Mucosa of stomach (tissue), 1 donor: ENCODE measurements around the gene TENM3.

Source experiments
- H3K27me3 ChIP-seq: one replicate; pipeline ENCODE4 v1.7.0; 2013; ENCODE audit warnings: mild to moderate bottlenecking, low read length; ENCODE audit not compliant: control insufficient read depth, insufficient read depth
- H3K36me3 ChIP-seq: one replicate; pipeline ENCODE4 v1.7.0; 2013; ENCODE audit warnings: low read length; ENCODE audit not compliant: control insufficient read depth, insufficient read depth
- H3K4me1 ChIP-seq: one replicate; pipeline ENCODE4 v1.7.0; 2013; ENCODE audit warnings: mild to moderate bottlenecking, low read length; ENCODE audit not compliant: control insufficient read depth, insufficient read depth
- H3K4me3 ChIP-seq: one replicate; pipeline ENCODE4 v1.7.0; 2013; ENCODE audit warnings: low read length
- H3K9ac ChIP-seq: one replicate; pipeline ENCODE4 v1.7.0; 2013; ENCODE audit warnings: mild to moderate bottlenecking, low read length, moderate library complexity
- H3K9me3 ChIP-seq: one replicate; pipeline ENCODE4 v1.7.0; 2013; ENCODE audit warnings: mild to moderate bottlenecking, low read length, moderate library complexity; ENCODE audit not compliant: control insufficient read depth
- donor health status: Pancreatic carcinoma.

The TENM3 gene

DNA sequence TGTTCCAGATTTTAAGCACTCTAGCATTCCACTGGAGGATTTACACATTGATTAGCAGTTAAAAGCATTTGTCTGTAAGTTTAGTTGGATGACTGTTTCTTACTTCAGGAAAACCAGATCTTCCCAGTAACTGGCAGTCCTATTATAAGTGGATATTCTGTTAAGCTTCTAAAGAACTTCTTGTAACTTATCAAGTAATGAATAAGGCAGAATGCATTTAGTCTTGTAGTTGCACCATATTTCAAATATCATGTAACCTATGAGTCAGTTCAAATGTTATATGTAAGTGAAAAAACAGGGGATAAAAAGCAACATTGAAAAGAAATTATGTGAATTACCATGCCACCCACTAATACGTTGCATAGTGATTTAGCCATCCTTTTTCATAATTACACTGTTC lies 30.2 kb upstream of the TENM3 start:
- Histone ChIP-seq H3K9ac (no peak overlapping the region), H3K9me3 (no peaks in the 10 kb centered on the region)

DNA sequence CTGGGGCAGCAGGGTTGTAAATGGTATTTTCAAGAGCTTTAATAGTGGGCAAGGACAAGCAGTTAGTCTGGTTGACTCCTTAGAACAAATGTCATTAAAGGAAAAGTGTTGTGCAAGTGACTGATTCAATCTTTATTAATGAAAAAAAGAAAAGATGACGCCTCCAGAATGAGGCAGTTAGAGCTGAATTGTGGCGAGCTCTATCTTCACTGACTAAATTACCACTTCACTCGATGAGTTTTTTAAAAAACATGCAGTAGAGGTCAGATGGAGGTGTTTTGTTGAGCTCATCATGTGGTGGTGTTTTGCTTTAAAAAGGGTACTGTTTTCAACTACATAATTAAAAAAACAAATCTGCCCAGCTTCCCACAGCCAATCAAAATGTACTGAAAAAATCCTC lies 28.1 kb upstream of the TENM3 start:
- Histone ChIP-seq H3K27me3 (no peaks in the 10 kb centered on the region), H3K9ac (no peak overlapping the region), H3K4me3 (no peak overlapping the region), H3K36me3 (no peaks in the 10 kb centered on the region), H3K9me3 (no peaks in the 10 kb centered on the region), H3K4me1 (no peaks in the 10 kb centered on the region)

More for the DNA sequence above, 30.2 kb upstream of the TENM3 start:
- no peaks in the 10 kb centered on the region for H3K36me3 ChIP-seq
- no peak overlapping the region for H3K4me3 ChIP-seq
- H3K4me1 ChIP-seq = no peaks in the 10 kb centered on the region
- H3K27me3 ChIP-seq = no peaks in the 10 kb centered on the region

- H3K9me3 ChIP-seq = no peaks in the 10 kb centered on the region
- no peak overlapping the region for H3K9ac ChIP-seq
- no peaks in the 10 kb centered on the region for H3K4me1 ChIP-seq
- no peak overlapping the region for H3K4me3 ChIP-seq
- H3K27me3 ChIP-seq = no peaks in the 10 kb centered on the region
- no peaks in the 10 kb centered on the region for H3K36me3 ChIP-seq
These were observed 27.2 kb upstream of the TENM3 start for GRCh38 chr4:182216005-182216404.

DNA sequence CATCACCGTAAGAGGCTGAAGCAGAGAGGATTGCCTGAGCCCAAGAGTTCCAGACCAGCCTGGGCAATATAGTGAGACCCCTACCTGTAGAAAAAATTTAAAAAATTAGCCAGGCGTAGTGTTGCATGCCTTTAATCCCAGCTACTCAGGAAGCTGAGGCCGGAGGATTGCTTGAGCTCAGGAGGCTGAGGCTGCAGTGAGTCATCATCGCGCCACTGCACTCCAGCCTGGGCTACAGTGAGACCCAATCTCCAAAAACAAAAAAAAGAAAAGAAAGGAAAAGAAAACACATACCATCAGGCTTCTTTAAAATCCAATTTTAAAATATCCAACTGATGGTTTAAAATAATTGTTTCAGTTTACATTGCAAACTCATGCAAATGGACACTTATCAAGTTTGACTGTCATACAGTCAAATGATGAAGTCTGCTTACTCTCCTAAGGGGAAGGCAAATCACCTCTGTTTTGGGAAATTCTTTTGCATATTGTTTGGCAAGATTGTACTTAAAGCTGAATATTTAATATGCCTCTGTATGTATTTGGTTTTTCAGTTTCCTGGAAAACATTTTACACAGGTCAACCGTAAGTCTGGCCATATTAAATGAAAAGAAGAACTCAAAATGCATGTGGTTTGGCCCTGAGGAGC lies 23.7 kb upstream of the TENM3 start:
- H3K9me3 ChIP-seq = no peaks in the 10 kb centered on the region
- no peaks in the 10 kb centered on the region for H3K36me3 ChIP-seq
- H3K27me3 ChIP-seq = no peaks in the 10 kb centered on the region
- H3K4me3 ChIP-seq = no peak overlapping the region
- H3K9ac ChIP-seq = no peak overlapping the region
- H3K4me1 ChIP-seq = no peaks in the 10 kb centered on the region

DNA sequence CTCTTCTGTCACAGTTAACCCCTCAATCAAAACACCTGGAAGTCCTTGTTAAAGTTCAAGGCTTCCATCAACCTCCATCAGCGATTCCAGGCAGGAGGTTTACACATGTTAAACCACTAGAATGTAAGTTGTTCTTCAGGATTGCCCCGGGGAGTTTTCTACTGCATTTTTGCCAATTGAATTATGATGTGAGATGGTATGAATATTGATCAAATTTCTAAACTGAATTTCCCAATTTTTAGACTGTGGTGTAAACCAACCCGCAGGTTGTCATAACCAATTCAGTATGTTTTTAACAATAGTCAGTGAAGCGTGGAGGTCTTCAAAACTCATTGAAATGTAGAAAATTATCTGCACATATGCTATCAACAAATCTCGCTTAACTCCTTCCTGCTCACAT lies 21.2 kb upstream of the TENM3 start:
- Histone ChIP-seq H3K4me1 (no peaks in the 10 kb centered on the region), H3K4me3 (no peak overlapping the region), H3K9ac (no peak overlapping the region), H3K9me3 (no peaks in the 10 kb centered on the region), H3K36me3 (no peaks in the 10 kb centered on the region), H3K27me3 (no peaks in the 10 kb centered on the region)

DNA sequence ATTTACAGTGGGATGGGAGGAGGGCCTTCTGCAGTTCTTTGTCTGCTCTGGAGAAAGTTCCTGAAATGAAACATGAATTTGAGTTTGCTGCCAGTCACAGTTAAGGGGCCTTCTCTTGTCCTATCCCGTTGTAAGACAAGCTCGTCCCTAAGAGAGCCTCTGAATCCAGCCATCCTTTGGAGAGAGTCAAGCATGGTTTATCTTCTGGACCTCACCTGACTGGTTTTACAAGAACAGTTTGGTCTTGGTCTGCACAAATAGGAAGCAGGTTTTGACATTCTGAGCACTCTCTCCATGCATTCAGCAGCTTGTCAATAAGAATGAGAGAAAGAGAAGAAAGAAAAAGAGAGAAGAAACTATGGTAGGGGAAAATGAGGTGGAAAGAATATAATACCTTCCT lies 20.4 kb upstream of the TENM3 start:
- no peak overlapping the region for H3K4me3 ChIP-seq
- no peak overlapping the region for H3K9ac ChIP-seq
- no peaks in the 10 kb centered on the region for H3K4me1 ChIP-seq
- no peaks in the 10 kb centered on the region for H3K9me3 ChIP-seq
- H3K27me3 ChIP-seq = no peaks in the 10 kb centered on the region
- no peaks in the 10 kb centered on the region for H3K36me3 ChIP-seq

- H3K9ac ChIP-seq = no peak overlapping the region
- H3K27me3 ChIP-seq = no peaks in the 10 kb centered on the region
- no peaks in the 10 kb centered on the region for H3K36me3 ChIP-seq
- no peaks in the 10 kb centered on the region for H3K9me3 ChIP-seq
- H3K4me3 ChIP-seq = no peak overlapping the region
- H3K4me1 ChIP-seq = no peaks in the 10 kb centered on the region
These were observed 19.5 kb upstream of the TENM3 start for GRCh38 chr4:182223708-182224107.

- Histone ChIP-seq H3K9me3 (no peaks in the 10 kb centered on the region), H3K4me1 (no peaks in the 10 kb centered on the region), H3K36me3 (no peaks in the 10 kb centered on the region), H3K27me3 (no peaks in the 10 kb centered on the region), H3K4me3 (no peak overlapping the region), H3K9ac (no peak overlapping the region)
These were observed 18.9 kb upstream of the TENM3 start for GRCh38 chr4:182224192-182224850.

DNA sequence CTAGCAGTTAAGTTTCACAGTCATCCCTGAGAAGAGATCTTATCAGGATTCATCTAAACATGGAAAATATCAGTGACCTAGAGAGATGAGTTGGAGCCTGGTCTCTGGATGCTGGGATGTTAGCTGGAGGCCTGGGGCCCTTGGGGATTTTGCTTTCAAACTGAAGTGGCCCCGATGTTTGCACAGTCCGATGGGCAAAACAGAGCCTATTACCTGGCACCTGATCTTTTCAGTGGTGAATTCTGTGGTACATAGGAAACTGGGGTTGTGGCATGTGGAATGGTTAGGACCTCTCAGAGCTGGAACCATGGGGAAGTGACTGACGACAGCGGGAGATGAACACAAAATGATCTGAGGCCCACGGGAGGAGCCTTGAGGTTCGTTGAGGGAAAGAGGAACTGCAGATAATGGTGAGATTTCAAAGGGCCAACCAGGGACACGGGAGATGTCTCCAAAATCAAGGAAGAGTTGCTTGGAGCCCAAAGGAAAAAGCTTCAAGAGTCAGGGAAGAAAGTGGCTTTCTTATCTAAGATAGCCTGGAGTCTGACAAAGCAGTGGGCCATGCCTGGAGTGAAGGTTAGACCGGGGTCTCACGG lies 17.8 kb upstream of the TENM3 start:
- no peak overlapping the region for H3K4me3 ChIP-seq
- H3K27me3 ChIP-seq = no peaks in the 10 kb centered on the region
- no peaks in the 10 kb centered on the region for H3K36me3 ChIP-seq
- H3K4me1 ChIP-seq = no peaks in the 10 kb centered on the region
- H3K9ac ChIP-seq = no peak overlapping the region
- no peaks in the 10 kb centered on the region for H3K9me3 ChIP-seq

GRCh38 chr4:182227611-182228010 lies 15.6 kb upstream of the TENM3 start:
- H3K4me1 ChIP-seq = no peaks in the 10 kb centered on the region
- no peaks in the 10 kb centered on the region for H3K9me3 ChIP-seq
- H3K27me3 ChIP-seq = no peaks in the 10 kb centered on the region
- H3K9ac ChIP-seq = no peak overlapping the region
- H3K4me3 ChIP-seq = no peak overlapping the region
- no peaks in the 10 kb centered on the region for H3K36me3 ChIP-seq

- Histone ChIP-seq H3K9ac (no peak overlapping the region), H3K36me3 (no peaks in the 10 kb centered on the region), H3K4me1 (no peaks in the 10 kb centered on the region), H3K4me3 (no peak overlapping the region), H3K9me3 (no peaks in the 10 kb centered on the region), H3K27me3 (no peaks in the 10 kb centered on the region)
These were observed 14.1 kb upstream of the TENM3 start for GRCh38 chr4:182228991-182229577.

DNA sequence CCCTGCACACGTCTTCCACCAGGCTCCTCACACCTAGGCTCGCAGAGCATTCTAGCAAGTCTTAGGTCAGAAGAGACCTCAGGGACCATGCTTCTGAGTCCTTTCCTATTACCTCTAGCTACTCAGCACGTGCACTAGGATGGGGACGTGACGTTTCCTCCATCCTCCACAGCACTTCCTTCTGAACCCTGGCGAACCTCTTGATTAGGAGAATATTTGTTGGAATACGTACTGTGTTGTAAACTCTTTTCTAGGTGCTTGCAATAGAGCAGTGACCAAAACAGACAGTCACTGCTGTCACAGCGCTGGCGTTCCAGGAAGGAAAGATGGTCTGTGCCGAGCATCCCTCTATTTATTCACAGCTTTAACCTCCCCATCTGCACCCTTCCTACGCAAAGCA lies 12.9 kb upstream of the TENM3 start:
- Histone ChIP-seq H3K9ac (no peak overlapping the region), H3K4me1 (no peaks in the 10 kb centered on the region), H3K27me3 (no peaks in the 10 kb centered on the region), H3K9me3 (no peaks in the 10 kb centered on the region), H3K36me3 (no peaks in the 10 kb centered on the region), H3K4me3 (no peak overlapping the region)
